B cell (primary cell): ENCODE data around the gene EPX. TPM values are rescaled to one million over a fixed set of nuclear protein-coding genes. Genes with fewer than 3 reads are reported as not detected.

Source experiments
- ATAC-seq: fragments of 200-7000 bp; cut with Tn5 transposase; one replicate; pipeline ENCODE4 v1.10.0; 2021; ENCODE audit warnings: low read depth, mild to moderate bottlenecking, moderate number of reproducible peaks, moderate library complexity
- CTCF ChIA-PET: fragments of 350-600 bp; sonication (Branson Sonifier 250); formaldehyde crosslinking; loops from one replicate; lab custom pipeline; 2021; ENCODE audit warnings: antibody characterized with exemption, inconsistent platforms; lab: Charles Lee
- POLR2A ChIA-PET: fragments of 350-600 bp; sonication (Branson Sonifier 250); formaldehyde crosslinking; loops from one replicate; lab custom pipeline; 2021; ENCODE audit warnings: antibody characterized with exemption; lab: Charles Lee
- DNase-seq: peaks from one replicate; pipeline ENCODE4 v3.0.0; 2013
- H2AFZ ChIP-seq: 2 replicates; pipeline ENCODE4 v1.6.1; 2012; ENCODE audit warnings: mild to moderate bottlenecking, low read depth, low read length; ENCODE audit not compliant: insufficient read depth, poor library complexity, severe bottlenecking
- H3K27ac ChIP-seq, 2 donors: 1 replicate in 1 of 2; 2 replicates in 1 of 2; pipeline ENCODE4 v1.5.1; 2012 to 2013; ENCODE audit warnings: low read length in 2 of 2, mild to moderate bottlenecking in 2 of 2, moderate library complexity in 1 of 2
- H3K27me3 ChIP-seq, 4 experiments: fragments of 200-600 bp in 1 of 4; sonication (generic) in 1 of 4; replicated peaks in 1 of 4; 1 replicate in 2 of 4; 2 replicates in 2 of 4; pipeline versions ENCODE4 v1.6.1 to v1.7.0; 2013 to 2016; ENCODE audit warnings: low read length in 3 of 4, mild to moderate bottlenecking in 2 of 4, mixed read lengths in 1 of 4, moderate library complexity in 1 of 4; ENCODE audit not compliant: insufficient read depth in 4 of 4, control insufficient read depth in 3 of 4; ENCODE audit errors: control extremely low read depth in 1 of 4
- H3K36me3 ChIP-seq, 2 experiments: replicated peaks in 1 of 2; 1 replicate in 1 of 2; 2 replicates in 1 of 2; pipeline versions ENCODE4 v1.6.1 to v1.7.1; 2013; ENCODE audit warnings: low read length in 1 of 2; ENCODE audit not compliant: insufficient read depth in 2 of 2, control insufficient read depth in 1 of 2; ENCODE audit errors: control extremely low read depth in 1 of 2, extremely low read depth in 1 of 2
- H3K4me1 ChIP-seq, 2 donors: fragments of 200-600 bp in 1 of 2; sonication (generic) in 1 of 2; 1 replicate in 1 of 2; 2 replicates in 1 of 2; pipeline versions ENCODE4 v1.5.1 to v1.6.1; 2013 to 2017; ENCODE audit warnings: low read length in 2 of 2; ENCODE audit not compliant: control insufficient read depth in 2 of 2, insufficient read depth in 2 of 2
- H3K4me2 ChIP-seq: replicated peaks from 2 replicates; pipeline ENCODE3; 2012; ENCODE audit warnings: mild to moderate bottlenecking, low read depth, low read length; ENCODE audit not compliant: poor library complexity, severe bottlenecking
- H3K4me3 ChIP-seq, 5 experiments: fragments of 200-600 bp in 1 of 5; sonication (generic) in 1 of 5; 1 replicate in 3 of 5; 2 replicates in 2 of 5; pipeline versions ENCODE4 v1.5.1 to v1.7.0; 2011 to 2016; ENCODE audit warnings: low read length in 4 of 5, mild to moderate bottlenecking in 4 of 5, low read depth in 2 of 5, control low read depth in 1 of 5, moderate library complexity in 1 of 5; ENCODE audit not compliant: insufficient read depth in 1 of 5; ENCODE audit errors: control extremely low read depth in 1 of 5, extremely low read depth in 1 of 5
- H3K79me2 ChIP-seq: fragments of 200-600 bp; sonication (generic); one replicate; pipeline ENCODE4 v1.6.0; 2016; ENCODE audit warnings: low read length; ENCODE audit not compliant: control insufficient read depth, insufficient read depth
- H3K9ac ChIP-seq: fragments of 200-600 bp; sonication (generic); 2 replicates; pipeline ENCODE4 v1.6.1; 2017; ENCODE audit warnings: mild to moderate bottlenecking, low read length, moderate library complexity
- H3K9me3 ChIP-seq, 3 donors: one replicate each; pipeline versions ENCODE4 v1.6.1 to v1.7.1; 2013; ENCODE audit warnings: low read length in 2 of 3; ENCODE audit not compliant: control insufficient read depth in 2 of 3, insufficient read depth in 1 of 3; ENCODE audit errors: control extremely low read depth in 1 of 3
- H4K20me1 ChIP-seq: 2 replicates; pipeline ENCODE4 v1.6.0; 2012; ENCODE audit warnings: mild to moderate bottlenecking, low read length; ENCODE audit not compliant: insufficient read depth, control insufficient read depth, poor library complexity, severe bottlenecking
- H3K27ac Mint-ChIP-seq: one replicate; pipeline ENCODE4 v1.8.0; 2021; ENCODE audit warnings: mixed read lengths
- H3K27me3 Mint-ChIP-seq: one replicate; pipeline ENCODE4 v1.8.0; 2021; ENCODE audit warnings: mixed read lengths
- H3K4me1 Mint-ChIP-seq: one replicate; pipeline ENCODE4 v1.8.0; 2021; ENCODE audit warnings: mixed read lengths
- H3K4me3 Mint-ChIP-seq: one replicate; pipeline ENCODE4 v1.8.0; 2021; ENCODE audit warnings: mixed read lengths
- H3K9me3 Mint-ChIP-seq: one replicate; pipeline ENCODE4 v1.8.0; 2022; ENCODE audit warnings: mixed read lengths; ENCODE audit not compliant: insufficient read depth
- CTCF ChIP-seq: fragments of 200-600 bp; IDR thresholded peaks from one replicate; pipeline ENCODE4 v1.8.0; 2022; ENCODE audit warnings: antibody characterized with exemption, mild to moderate bottlenecking
- EZH2 ChIP-seq: IDR thresholded peaks from 2 replicates; pipeline ENCODE4 v1.6.1; 2012; ENCODE audit warnings: borderline replicate concordance, low read depth, mild to moderate bottlenecking, moderate library complexity, low read length; ENCODE audit not compliant: insufficient read depth, poor library complexity, severe bottlenecking
- WGBS: methylation state at CpG from one replicate; pipeline ENCODE4 v1.1.5; 2013; ENCODE audit warnings: missing lambda C conversion rate; ENCODE audit not compliant: insufficient coverage; 5-methylcytosine and 5-hydroxymethylcytosine counted together
- intact Hi-C: fragments of 100-400 bp; cut with micrococcal nuclease; formaldehyde crosslinking; loops from one replicate; pipeline ENCODE4 v1.10.0; 2022
- polyA plus RNA-seq: library from polyadenylated mRNA; depleted of rRNA; stranded (reverse); fragments of >200 nt; gene quantifications from 2 replicates; pipeline ENCODE4 v1.2.3, GENCODE V29; 2012
- total RNA-seq, 2 donors: library from RNA; stranded (reverse); fragments of 120-200 nt in 1 of 2; gene quantifications; 1 replicate in 1 of 2; 2 replicates in 1 of 2; pipeline versions ENCODE4 v1.2.3 to v1.2.4, GENCODE V29; 2013 to 2022

Gene EPX
- total and polyA plus RNA-seq, 2 donors (not counting 1 experiment from before 2014, with no cell fraction given) = not detected

DNA sequence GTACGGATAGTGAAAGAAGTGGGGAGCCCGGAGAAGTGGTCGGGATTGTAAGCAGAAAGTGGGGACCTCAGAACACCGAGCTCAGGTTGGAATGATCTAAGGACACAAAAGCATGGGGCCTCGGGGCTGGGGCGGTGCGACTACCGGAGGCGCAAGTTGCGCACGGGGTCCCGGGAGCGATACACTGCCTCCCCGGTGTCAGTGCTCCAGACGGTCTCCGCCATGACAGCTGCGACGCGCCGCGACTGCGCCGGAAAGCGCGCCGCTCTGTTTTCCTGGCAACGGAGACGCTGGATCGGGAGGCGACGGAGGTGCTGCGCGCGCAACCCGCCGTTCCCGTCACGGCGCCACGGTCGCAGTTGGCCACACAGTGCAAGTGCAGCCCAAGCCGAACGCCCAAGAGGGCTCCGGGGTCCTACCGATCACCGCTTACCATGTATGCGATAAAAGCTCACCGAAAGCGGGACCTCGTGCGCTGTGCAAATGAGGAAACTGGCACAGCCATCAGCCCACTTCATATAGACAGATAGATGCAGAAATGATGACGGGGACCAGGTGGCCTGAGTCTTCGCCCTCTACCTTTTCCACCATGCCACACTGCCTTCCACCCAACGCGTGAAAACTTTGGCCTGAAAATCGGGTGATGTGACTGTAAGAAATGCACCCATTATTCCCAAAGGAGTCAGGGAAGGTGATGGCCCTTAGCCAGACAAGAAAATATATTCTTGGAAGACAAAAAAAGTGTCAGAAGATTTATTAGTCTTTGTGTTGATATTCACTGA, 26.7 kb downstream of the EPX start, which contains the start of gene MKS1:
MKS1 (minus strand) TSS at position 249 of the 782 bp plus-strand sequence; CDS start at position 224, 25 bp downstream.
- Histone ChIP-seq H3K4me2 (peak within 1 kb of the TSS; percentile 82), H3K4me1 (peaks cover 10 to 19% of the 10 kb centered on the region in 2 donors), H3K9ac (peak within 1 kb of the TSS; percentile 73), H3K9me3 (no peaks in the 10 kb centered on the region), H3K4me3 (peak within 1 kb of the TSS; percentile 38 to 84 (median 68)), H3K27ac (peak within 1 kb of the TSS; percentile 70 to 86), H4K20me1 (no peaks in the 10 kb centered on the region), H3K27me3 (no peaks in the 10 kb centered on the region), H3K79me2 (no peaks in the 10 kb centered on the region), H3K36me3 (no peaks in the 10 kb centered on the region), H2AFZ (peak within 1 kb of the TSS; percentile 99)
- Mint-ChIP-seq H3K27ac (peak within 1 kb of the TSS; percentile 83), H3K27me3 (peaks cover 2% of the 10 kb centered on the region), H3K4me3 (peak within 1 kb of the TSS; percentile 94), H3K4me1 (peaks cover 34% of the 10 kb centered on the region), H3K9me3 (no peaks in the 10 kb centered on the region)
- CTCF ChIA-PET = interaction anchor here (0.5 to 6.3 kb wide), 6 partner anchors 13 to 929 kb away, joined by 3 to 58 read pairs (median 4); no protein-coding TSS in a partner anchor
- peak; percentile 97 for ATAC-seq
- 2% methylated on average over 54 of the region's 56 CpGs for WGBS
- intact Hi-C loops = loop anchor here (1.0 to 10.0 kb wide), 3 partner anchors 14 to 364 kb away; partner anchors contain the start of gene MRPS23
- POLR2A ChIA-PET = interaction anchor here (1.0 to 2.0 kb wide), 2 partner anchors 125 to 313 kb away, joined by 3 to 4 read pairs; no protein-coding TSS in a partner anchor
- TF ChIP-seq EZH2 (no peak), CTCF (peak; percentile 75)
- peak; percentile 95 for DNase-seq
